CD4-positive, alpha-beta T cell (primary cell): Measurements from ENCODE around the gene LAMP5. TPM values are rescaled to one million over a fixed set of nuclear protein-coding genes. Genes with fewer than 3 reads are reported as not detected.

Experiments
- ATAC-seq: fragments of 200-7000 bp; cut with Tn5 transposase; one replicate; pipeline ENCODE4 v1.10.0; 2022; ENCODE audit warnings: mild to moderate bottlenecking; ENCODE audit not compliant: poor library complexity
- CTCF ChIA-PET: fragments of 350-600 bp; sonication (Branson Sonifier 250); formaldehyde crosslinking; loops from one replicate; lab custom pipeline; 2021; ENCODE audit warnings: antibody characterized with exemption, inconsistent platforms; lab: Charles Lee
- POLR2A ChIA-PET: fragments of 350-600 bp; sonication (Branson Sonifier 250); formaldehyde crosslinking; loops from one replicate; lab custom pipeline; 2021; ENCODE audit warnings: antibody characterized with exemption, inconsistent platforms; lab: Charles Lee
- DNase-seq, 14 experiments: peaks; one replicate each; pipeline ENCODE4 v3.0.0-alpha.2; 2013 to 2020; ENCODE audit warnings: mixed read lengths in 2 of 14
- H3K27ac ChIP-seq, 2 donors: one replicate each; pipeline versions ENCODE4 v1.5.1 to v1.7.0; 2013; ENCODE audit warnings: low read length in 2 of 2, low read depth in 1 of 2, mild to moderate bottlenecking in 1 of 2
- H3K27me3 ChIP-seq, 2 experiments: 1 replicate in 1 of 2; 2 replicates in 1 of 2; pipeline versions ENCODE4 v1.6.1 to v1.7.0; 2013; ENCODE audit warnings: low read length in 2 of 2, control low read depth in 1 of 2, mild to moderate bottlenecking in 1 of 2, moderate library complexity in 1 of 2; ENCODE audit not compliant: insufficient read depth in 2 of 2, control insufficient read depth in 1 of 2
- H3K36me3 ChIP-seq: one replicate; pipeline ENCODE4 v1.6.1; 2013; ENCODE audit warnings: low read length, control low read depth; ENCODE audit not compliant: insufficient read depth
- H3K4me1 ChIP-seq: one replicate; pipeline ENCODE4 v1.6.1; 2013; ENCODE audit warnings: low read length, control low read depth; ENCODE audit not compliant: insufficient read depth
- H3K4me3 ChIP-seq: one replicate; pipeline ENCODE4 v1.5.1; 2013; ENCODE audit warnings: mild to moderate bottlenecking, low read length, moderate library complexity
- H3K9me3 ChIP-seq, 2 experiments: 1 replicate in 1 of 2; 2 replicates in 1 of 2; pipeline versions ENCODE4 v1.6.1 to v1.7.0; 2013; ENCODE audit warnings: low read length in 2 of 2, mild to moderate bottlenecking in 2 of 2, control low read depth in 1 of 2, moderate library complexity in 1 of 2; ENCODE audit not compliant: control insufficient read depth in 1 of 2, insufficient read depth in 1 of 2
- H3K27ac Mint-ChIP-seq: one replicate; pipeline ENCODE4 v1.8.0; 2020; ENCODE audit warnings: mixed read lengths
- H3K27me3 Mint-ChIP-seq: one replicate; pipeline ENCODE4 v1.8.0; 2021; ENCODE audit warnings: mixed read lengths
- H3K36me3 Mint-ChIP-seq: one replicate; pipeline ENCODE4 v1.8.0; 2021; ENCODE audit warnings: low read depth, mixed read lengths
- H3K4me1 Mint-ChIP-seq: one replicate; pipeline ENCODE4 v1.8.0; 2021; ENCODE audit warnings: low read depth, mixed read lengths
- H3K4me3 Mint-ChIP-seq: one replicate; pipeline ENCODE4 v1.8.0; 2020; ENCODE audit warnings: mild to moderate bottlenecking, mixed read lengths
- H3K9me3 Mint-ChIP-seq: one replicate; pipeline ENCODE4 v1.8.0; 2020; ENCODE audit warnings: mixed read lengths
- intact Hi-C, 2 experiments: fragments of 100-400 bp; cut with DNase I in 1 of 2; cut with micrococcal nuclease in 1 of 2; formaldehyde crosslinking; loops; one replicate each; pipeline versions ENCODE4 v1.15.1 to v1.9.0; 2023 to 2025; cut with DNase I, micrococcal nuclease
- total RNA-seq, 174 experiments: library from RNA in 2 of 174; stranded (reverse) in 2 of 174; gene quantifications; one replicate each; pipeline ENCODE4 v1.2.3 and lab custom pipeline; 2021 to 2026
- TF ChIP-seq, protein P1 (sequence below): fragments of 200-600 bp; IDR thresholded peaks from one replicate; pipeline ENCODE4 v1.8.0; 2022; ENCODE audit warnings: antibody characterized with exemption, mild to moderate bottlenecking

The LAMP5 gene
- total RNA-seq, 2 experiments from 2014 or later = 0.11 TPM; not detected in 1

DNA sequence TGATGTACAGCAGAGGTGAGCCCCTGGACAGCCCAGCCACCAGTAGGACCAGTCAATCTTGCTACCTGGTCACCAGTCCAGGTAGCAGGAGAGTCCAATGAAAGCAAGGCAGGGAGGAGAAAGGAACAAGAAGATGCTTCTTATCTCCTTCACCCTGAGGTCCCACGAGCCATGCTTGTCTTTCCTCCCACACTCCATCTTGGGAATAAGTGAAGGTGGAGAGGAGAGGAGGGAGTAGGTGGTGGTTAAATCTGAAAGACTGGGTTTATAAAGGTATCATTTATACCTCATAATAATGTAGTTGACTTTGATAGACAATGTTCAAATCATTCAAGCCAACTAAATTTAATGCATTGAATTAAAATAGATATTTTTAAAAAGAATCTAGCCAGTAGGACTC lies 35.9 kb downstream of the LAMP5 start:
- Histone ChIP-seq H3K27me3 (no peaks in the 10 kb centered on the region), H3K9me3 (no peaks in the 10 kb centered on the region), H3K4me1 (no peaks in the 10 kb centered on the region), H3K4me3 (no peak overlapping the region), H3K36me3 (no peaks in the 10 kb centered on the region), H3K27ac (no peak overlapping the region)
- POLR2A ChIA-PET = no interaction called here
- Mint-ChIP-seq H3K4me3 (no peak overlapping the region), H3K27me3 (no peaks in the 10 kb centered on the region), H3K27ac (no peak overlapping the region), H3K4me1 (no peaks in the 10 kb centered on the region), H3K9me3 (no peaks in the 10 kb centered on the region), H3K36me3 (no peaks in the 10 kb centered on the region)
- CTCF ChIA-PET = no interaction called here
- intact Hi-C loops = no loop called here
- ATAC-seq (no peak), DNase-seq (no peak)
- TF ChIP-seq, protein P1, sequence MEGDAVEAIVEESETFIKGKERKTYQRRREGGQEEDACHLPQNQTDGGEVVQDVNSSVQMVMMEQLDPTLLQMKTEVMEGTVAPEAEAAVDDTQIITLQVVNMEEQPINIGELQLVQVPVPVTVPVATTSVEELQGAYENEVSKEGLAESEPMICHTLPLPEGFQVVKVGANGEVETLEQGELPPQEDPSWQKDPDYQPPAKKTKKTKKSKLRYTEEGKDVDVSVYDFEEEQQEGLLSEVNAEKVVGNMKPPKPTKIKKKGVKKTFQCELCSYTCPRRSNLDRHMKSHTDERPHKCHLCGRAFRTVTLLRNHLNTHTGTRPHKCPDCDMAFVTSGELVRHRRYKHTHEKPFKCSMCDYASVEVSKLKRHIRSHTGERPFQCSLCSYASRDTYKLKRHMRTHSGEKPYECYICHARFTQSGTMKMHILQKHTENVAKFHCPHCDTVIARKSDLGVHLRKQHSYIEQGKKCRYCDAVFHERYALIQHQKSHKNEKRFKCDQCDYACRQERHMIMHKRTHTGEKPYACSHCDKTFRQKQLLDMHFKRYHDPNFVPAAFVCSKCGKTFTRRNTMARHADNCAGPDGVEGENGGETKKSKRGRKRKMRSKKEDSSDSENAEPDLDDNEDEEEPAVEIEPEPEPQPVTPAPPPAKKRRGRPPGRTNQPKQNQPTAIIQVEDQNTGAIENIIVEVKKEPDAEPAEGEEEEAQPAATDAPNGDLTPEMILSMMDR = no peak

DNA sequence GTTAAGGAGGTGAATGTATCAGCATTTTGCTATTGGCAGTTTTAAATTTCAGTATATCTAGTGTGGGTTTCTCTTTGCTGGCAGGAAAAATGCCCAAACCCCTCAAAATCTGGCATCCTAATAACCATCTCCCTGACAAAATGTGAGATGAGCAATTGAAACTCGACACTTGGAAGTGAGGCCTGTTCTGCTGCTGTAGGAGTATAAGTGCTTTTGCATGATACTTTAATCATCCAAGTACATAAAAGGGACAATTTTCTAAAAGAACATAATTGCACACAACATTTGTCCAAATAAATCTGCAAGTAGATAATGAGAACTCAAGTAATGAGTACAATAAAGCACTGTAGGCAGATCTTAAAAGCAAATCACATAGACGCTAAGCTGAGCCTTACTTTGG lies 36.5 kb downstream of the LAMP5 start:
- POLR2A ChIA-PET = no interaction called here
- Histone ChIP-seq H3K27me3 (no peaks in the 10 kb centered on the region), H3K4me3 (no peak overlapping the region), H3K9me3 (no peaks in the 10 kb centered on the region), H3K27ac (no peak overlapping the region), H3K4me1 (no peaks in the 10 kb centered on the region), H3K36me3 (no peaks in the 10 kb centered on the region)
- no peak for ATAC-seq
- Mint-ChIP-seq H3K27ac (no peak overlapping the region), H3K4me3 (no peak overlapping the region), H3K9me3 (no peaks in the 10 kb centered on the region), H3K36me3 (no peaks in the 10 kb centered on the region), H3K27me3 (no peaks in the 10 kb centered on the region), H3K4me1 (no peaks in the 10 kb centered on the region)
- CTCF ChIA-PET = no interaction called here
- intact Hi-C loops = no loop called here
- no peak for DNase-seq
- TF ChIP-seq, protein P1 = no peak

DNA sequence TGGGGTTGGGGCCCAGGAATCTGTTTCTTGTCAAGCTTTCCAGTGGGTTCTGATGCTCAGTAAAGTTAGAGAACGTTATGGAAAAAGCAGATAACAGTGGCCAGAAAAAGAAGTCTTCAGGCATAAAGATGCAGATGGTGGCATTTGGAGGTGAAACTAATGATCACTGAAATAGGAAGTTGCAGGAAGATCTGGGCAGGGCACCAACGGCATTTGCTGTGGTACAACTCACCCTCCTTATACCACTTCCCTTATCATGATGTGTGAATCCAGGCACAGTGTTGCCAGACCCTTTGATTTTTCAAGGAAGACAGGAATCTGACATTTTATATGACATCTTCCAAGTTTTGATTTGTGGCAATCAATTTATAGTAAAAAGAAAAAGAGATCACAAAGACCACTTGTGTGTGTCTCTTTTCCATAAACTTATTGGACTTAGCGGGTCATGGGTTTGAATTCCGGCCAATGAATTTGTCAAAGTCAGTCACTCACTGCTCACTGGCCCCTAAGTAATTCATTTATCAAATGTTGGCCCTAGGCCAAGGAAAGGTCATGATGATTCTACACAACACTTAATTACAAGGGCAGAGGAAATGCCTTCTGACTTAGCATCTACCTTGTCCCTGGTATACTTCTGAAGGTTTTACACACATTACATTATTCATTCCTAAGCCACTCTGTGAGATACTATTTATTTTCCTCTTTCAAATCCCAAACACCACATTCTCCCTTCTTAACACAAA lies 37.6 kb downstream of the LAMP5 start:
- Mint-ChIP-seq H3K27me3 (no peaks in the 10 kb centered on the region), H3K4me1 (no peaks in the 10 kb centered on the region), H3K27ac (no peak overlapping the region), H3K9me3 (no peaks in the 10 kb centered on the region), H3K36me3 (no peaks in the 10 kb centered on the region), H3K4me3 (no peak overlapping the region)
- POLR2A ChIA-PET = no interaction called here
- Histone ChIP-seq H3K4me1 (no peaks in the 10 kb centered on the region), H3K36me3 (no peaks in the 10 kb centered on the region), H3K27me3 (no peaks in the 10 kb centered on the region), H3K4me3 (no peak overlapping the region), H3K27ac (no peak overlapping the region), H3K9me3 (no peaks in the 10 kb centered on the region)
- CTCF ChIA-PET = no interaction called here
- no peak for ATAC-seq
- TF ChIP-seq, protein P1 = no peak
- intact Hi-C loops = no loop called here
- no peak for DNase-seq
